ENCODE data around the gene HNF4A. TPM values are rescaled to one million over a fixed set of nuclear protein-coding genes. Genes with fewer than 3 reads are reported as not detected.

The HNF4A gene
- total and polyA plus RNA-seq, 2 of the 13 experiments (the other 11 are each of a cell fraction or from before 2014, with no cell fraction given) = 80.9 to 169 TPM

GRCh38 chr20:44450281-44450889 is 94.9 kb downstream of the HNF4A start (continued):
- TF ChIP-seq, protein P1, sequence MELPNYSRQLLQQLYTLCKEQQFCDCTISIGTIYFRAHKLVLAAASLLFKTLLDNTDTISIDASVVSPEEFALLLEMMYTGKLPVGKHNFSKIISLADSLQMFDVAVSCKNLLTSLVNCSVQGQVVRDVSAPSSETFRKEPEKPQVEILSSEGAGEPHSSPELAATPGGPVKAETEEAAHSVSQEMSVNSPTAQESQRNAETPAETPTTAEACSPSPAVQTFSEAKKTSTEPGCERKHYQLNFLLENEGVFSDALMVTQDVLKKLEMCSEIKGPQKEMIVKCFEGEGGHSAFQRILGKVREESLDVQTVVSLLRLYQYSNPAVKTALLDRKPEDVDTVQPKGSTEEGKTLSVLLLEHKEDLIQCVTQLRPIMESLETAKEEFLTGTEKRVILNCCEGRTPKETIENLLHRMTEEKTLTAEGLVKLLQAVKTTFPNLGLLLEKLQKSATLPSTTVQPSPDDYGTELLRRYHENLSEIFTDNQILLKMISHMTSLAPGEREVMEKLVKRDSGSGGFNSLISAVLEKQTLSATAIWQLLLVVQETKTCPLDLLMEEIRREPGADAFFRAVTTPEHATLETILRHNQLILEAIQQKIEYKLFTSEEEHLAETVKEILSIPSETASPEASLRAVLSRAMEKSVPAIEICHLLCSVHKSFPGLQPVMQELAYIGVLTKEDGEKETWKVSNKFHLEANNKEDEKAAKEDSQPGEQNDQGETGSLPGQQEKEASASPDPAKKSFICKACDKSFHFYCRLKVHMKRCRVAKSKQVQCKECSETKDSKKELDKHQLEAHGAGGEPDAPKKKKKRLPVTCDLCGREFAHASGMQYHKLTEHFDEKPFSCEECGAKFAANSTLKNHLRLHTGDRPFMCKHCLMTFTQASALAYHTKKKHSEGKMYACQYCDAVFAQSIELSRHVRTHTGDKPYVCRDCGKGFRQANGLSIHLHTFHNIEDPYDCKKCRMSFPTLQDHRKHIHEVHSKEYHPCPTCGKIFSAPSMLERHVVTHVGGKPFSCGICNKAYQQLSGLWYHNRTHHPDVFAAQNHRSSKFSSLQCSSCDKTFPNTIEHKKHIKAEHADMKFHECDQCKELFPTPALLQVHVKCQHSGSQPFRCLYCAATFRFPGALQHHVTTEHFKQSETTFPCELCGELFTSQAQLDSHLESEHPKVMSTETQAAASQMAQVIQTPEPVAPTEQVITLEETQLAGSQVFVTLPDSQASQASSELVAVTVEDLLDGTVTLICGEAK (IDR thresholded peaks at IDR 0.05) = no peak
- TF ChIP-seq, protein P1 (CRISPR knock-in tag; IDR thresholded peaks at IDR 0.05) = no peak
- TF ChIP-seq, protein P2, sequence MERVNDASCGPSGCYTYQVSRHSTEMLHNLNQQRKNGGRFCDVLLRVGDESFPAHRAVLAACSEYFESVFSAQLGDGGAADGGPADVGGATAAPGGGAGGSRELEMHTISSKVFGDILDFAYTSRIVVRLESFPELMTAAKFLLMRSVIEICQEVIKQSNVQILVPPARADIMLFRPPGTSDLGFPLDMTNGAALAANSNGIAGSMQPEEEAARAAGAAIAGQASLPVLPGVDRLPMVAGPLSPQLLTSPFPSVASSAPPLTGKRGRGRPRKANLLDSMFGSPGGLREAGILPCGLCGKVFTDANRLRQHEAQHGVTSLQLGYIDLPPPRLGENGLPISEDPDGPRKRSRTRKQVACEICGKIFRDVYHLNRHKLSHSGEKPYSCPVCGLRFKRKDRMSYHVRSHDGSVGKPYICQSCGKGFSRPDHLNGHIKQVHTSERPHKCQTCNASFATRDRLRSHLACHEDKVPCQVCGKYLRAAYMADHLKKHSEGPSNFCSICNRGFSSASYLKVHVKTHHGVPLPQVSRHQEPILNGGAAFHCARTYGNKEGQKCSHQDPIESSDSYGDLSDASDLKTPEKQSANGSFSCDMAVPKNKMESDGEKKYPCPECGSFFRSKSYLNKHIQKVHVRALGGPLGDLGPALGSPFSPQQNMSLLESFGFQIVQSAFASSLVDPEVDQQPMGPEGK (CRISPR knock-in tag; IDR thresholded peaks at IDR 0.05) = no peak
- TF ChIP-seq HOXA9 (CRISPR knock-in tag; IDR thresholded peaks at IDR 0.05; ENCODE audit: borderline replicate concordance) (0 out of 2 replicates have a peak, but pooled peaks have one; percentile 5), ZNF577 (CRISPR knock-in tag; IDR thresholded peaks at IDR 0.05; ENCODE audit: borderline replicate concordance, low read depth) (0 out of 2 replicates have a peak, but pooled peaks have one; percentile 8), JUN (CRISPR knock-in tag; IDR thresholded peaks at IDR 0.05) (no peak), MED1 (CRISPR knock-in tag; IDR thresholded peaks at IDR 0.05) (no peak), PITX1 (CRISPR knock-in tag; IDR thresholded peaks at IDR 0.05) (0 out of 2 replicates have a peak, but pooled peaks have one; percentile 22), NFATC3 (CRISPR knock-in tag; IDR thresholded peaks at IDR 0.05) (no peak), AHDC1 (CRISPR knock-in tag; IDR thresholded peaks at IDR 0.05; ENCODE audit: borderline replicate concordance) (no peak), KLF11 (CRISPR knock-in tag; IDR thresholded peaks at IDR 0.05) (no peak), ERF (CRISPR knock-in tag; IDR thresholded peaks at IDR 0.05) (no peak), KLF12 (CRISPR knock-in tag; IDR thresholded peaks at IDR 0.05; ENCODE audit: borderline replicate concordance) (no peak)
